ENCODE data around the gene CUEDC1. TPM values are rescaled to one million over a fixed set of nuclear protein-coding genes. Genes with fewer than 3 reads are reported as not detected.
"Not testable (repeated sequence)": the region's sequence is repeated elsewhere in the genome, so short reads cannot be mapped to it uniquely, and the experiment has no call there.

Gene CUEDC1
- total RNA-seq, 4 donors from 2014 or later: 31.2 to 43.9 (median 34.3) TPM

- peaks cover 49 to 52% of the 10 kb centered on the region in 2 donors for H3K4me1 ChIP-seq
- TF ChIP-seq, protein P1, sequence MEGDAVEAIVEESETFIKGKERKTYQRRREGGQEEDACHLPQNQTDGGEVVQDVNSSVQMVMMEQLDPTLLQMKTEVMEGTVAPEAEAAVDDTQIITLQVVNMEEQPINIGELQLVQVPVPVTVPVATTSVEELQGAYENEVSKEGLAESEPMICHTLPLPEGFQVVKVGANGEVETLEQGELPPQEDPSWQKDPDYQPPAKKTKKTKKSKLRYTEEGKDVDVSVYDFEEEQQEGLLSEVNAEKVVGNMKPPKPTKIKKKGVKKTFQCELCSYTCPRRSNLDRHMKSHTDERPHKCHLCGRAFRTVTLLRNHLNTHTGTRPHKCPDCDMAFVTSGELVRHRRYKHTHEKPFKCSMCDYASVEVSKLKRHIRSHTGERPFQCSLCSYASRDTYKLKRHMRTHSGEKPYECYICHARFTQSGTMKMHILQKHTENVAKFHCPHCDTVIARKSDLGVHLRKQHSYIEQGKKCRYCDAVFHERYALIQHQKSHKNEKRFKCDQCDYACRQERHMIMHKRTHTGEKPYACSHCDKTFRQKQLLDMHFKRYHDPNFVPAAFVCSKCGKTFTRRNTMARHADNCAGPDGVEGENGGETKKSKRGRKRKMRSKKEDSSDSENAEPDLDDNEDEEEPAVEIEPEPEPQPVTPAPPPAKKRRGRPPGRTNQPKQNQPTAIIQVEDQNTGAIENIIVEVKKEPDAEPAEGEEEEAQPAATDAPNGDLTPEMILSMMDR (IDR thresholded peaks at IDR 0.05 in 4 of 5, conservative IDR thresholded peaks at IDR 0.05 in 1 of 5): no peak
- TF ChIP-seq POLR2A (IDR thresholded peaks at IDR 0.05): peak in 1 of 2 donors; percentile 12
Measured at GRCh38 chr17:57852092-57852954, 102.9 kb downstream of the CUEDC1 start.

GRCh38 chr17:57849874-57850754 lies 105.1 kb downstream of the CUEDC1 start, which contains the start of gene MRPS23:
Gene MRPS23 (minus strand): TSS chr17:57850044. CDS start chr17:57850010, 34 bp downstream.
- TF ChIP-seq POLR2A (IDR thresholded peaks at IDR 0.05): peak; percentile 83 to 87
- TF ChIP-seq, protein P1 (IDR thresholded peaks at IDR 0.05 in 4 of 5, conservative IDR thresholded peaks at IDR 0.05 in 1 of 5): peak in 1 of 5 experiments; percentile 9
- Histone ChIP-seq H3K36me3 (peaks cover 0 to 3% of the 10 kb centered on the region in 2 donors), H3K27ac (peak within 1 kb of the TSS; percentile 91 to 98 (median 96)), H3K27me3 (no peaks in the 10 kb centered on the region), H3K4me3 (peak within 1 kb of the TSS; percentile 82 to 98 (median 88)), H3K9me3 (no peaks in the 10 kb centered on the region), H3K4me1 (peaks cover 52% of the 10 kb centered on the region in 2 donors)
- in situ Hi-C loops (cut with MboI; ENCODE audit: low sequenced_read_pairs in 4 of 4) (loop anchor here (10.0 to 25.0 kb wide), 3 partner anchors 237 to 613 kb away; partner anchors contain the start of gene DYNLL2 (in 1 of the 4)), intact Hi-C loops (cut with DNase I; ENCODE audit: low total_unique reads) (loop anchor here (1.0 to 5.0 kb wide), 4 partner anchors 139 to 765 kb away; partner anchors contain the start of genes AKAP1, DYNLL2, SRSF1 and VEZF1)
- DNase-seq (peak; percentile 98 to 99), ATAC-seq (peak; percentile 63 to 72)

More at GRCh38 chr17:57852092-57852954, 102.9 kb downstream of the CUEDC1 start:
- in situ Hi-C loops (cut with MboI; ENCODE audit: low sequenced_read_pairs in 4 of 4): loop anchor here in 2 of 4 donors (10.0 kb wide), 1 partner anchor 262 kb away; no protein-coding TSS in a partner anchor
- Histone ChIP-seq H3K27me3 (no peaks in the 10 kb centered on the region), H3K36me3 (no peaks in the 10 kb centered on the region), H3K27ac (peak overlapping the region; percentile 91 to 98 (median 96)), H3K9me3 (no peaks in the 10 kb centered on the region), H3K4me3 (peak overlapping the region in 3 of 4 donors; percentile 70 to 98 (median 90))
- intact Hi-C loops (cut with DNase I; ENCODE audit: low total_unique reads): loop anchor here (5.0 kb wide), 1 partner anchor 230 kb away; the partner anchor contains the start of gene DYNLL2
- DNase-seq (no peak), ATAC-seq (no peak)

DNA sequence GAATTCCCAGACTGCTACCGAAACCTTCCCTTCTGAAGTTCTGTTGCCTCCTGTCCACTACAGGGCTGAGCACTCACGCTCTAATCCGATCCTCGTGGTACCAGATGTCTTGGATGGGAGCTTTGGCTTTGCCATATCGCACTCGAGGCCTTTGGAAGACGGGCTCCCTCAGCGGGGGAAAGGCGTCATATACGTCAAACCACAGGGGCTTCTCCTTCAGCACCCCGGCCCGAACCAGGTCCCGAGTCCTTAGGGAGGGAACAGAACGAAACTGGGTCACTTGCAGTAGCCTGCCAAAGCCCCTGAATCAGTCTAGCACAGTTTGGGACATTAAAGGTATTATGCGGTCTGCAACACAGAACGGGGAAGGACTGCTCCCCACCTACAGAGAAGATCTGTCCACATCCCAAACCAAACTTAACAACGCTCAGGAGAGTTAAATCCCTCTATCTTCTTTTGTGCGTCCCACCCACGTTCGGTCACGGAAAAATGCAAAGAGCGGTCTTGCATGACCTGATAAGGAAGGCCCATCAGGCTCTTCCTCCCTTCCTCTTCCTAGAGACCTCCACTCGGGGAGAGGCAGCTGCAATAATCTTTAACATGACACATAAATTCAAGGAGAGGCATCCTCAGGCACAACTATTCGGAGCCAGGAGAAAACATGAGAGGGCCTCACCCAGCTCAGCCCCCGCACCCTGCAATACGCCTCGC lies 105.9 kb downstream of the CUEDC1 start:
- DNase-seq (no peak), ATAC-seq (peak in 1 of 2 donors; percentile 0)
- peak overlapping the region; percentile 91 to 98 (median 96) for H3K27ac ChIP-seq
- no peaks in the 10 kb centered on the region for H3K9me3 ChIP-seq
- TF ChIP-seq, protein P1 (IDR thresholded peaks at IDR 0.05 in 4 of 5, conservative IDR thresholded peaks at IDR 0.05 in 1 of 5): no peak
- no peak for TF ChIP-seq POLR2A (IDR thresholded peaks at IDR 0.05)
- H3K36me3 ChIP-seq: peaks cover 0 to 10% of the 10 kb centered on the region in 2 donors
- peaks cover 51 to 52% of the 10 kb centered on the region in 2 donors for H3K4me1 ChIP-seq
- in situ Hi-C loops (cut with MboI; ENCODE audit: low sequenced_read_pairs in 4 of 4): loop anchor here in 2 of 4 donors (25.0 kb wide), 2 partner anchors 238 to 612 kb away; partner anchors contain the start of gene DYNLL2 (in 1 of the 2)
- H3K27me3 ChIP-seq: no peaks in the 10 kb centered on the region
- peak overlapping the region; percentile 82 to 98 (median 88) for H3K4me3 ChIP-seq
- intact Hi-C loops (cut with DNase I; ENCODE audit: low total_unique reads): no loop called here

DNA sequence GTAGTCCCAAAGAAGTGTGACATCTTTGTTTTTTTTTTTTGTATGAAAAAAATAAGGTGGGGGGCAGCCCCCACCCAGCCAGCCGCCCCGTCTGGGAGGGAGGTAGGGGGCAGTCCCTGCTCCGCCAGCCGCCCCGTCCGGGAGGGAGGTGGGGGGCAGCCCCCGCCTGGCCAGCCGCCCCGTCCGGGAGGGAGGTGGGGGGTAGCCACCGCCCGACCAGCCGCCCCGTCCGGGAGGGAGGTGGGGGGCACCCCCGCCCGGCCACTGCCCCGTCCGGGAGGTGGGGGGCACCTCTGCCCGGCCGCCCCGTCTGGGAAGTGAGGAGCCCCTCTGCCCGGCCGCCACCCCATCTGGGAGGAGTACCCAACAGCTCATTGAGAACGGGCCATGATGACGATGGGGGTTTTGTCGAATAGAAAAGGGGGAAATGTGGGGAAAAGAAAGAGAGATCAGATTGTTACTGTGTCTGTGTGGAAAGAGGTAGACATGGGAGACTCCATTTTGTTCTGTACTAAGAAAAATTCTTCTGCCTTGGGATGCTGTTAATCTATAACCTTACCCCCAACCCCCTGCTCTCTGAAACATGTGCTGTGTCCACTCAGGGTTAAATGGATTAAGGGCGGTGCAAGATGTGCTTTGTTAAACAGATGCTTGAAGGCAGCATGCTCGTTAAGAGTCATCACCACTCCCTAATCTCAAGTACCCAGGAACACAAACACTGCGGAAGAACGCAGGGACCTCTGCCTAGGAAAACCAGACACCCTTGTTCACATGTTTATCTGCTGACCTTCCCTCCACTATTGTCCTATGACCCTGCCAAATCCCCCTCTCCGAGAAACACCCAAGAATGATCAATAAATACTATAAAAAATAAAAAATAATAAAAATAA lies 108.9 kb downstream of the CUEDC1 start:
- in situ Hi-C loops (cut with MboI; ENCODE audit: low sequenced_read_pairs in 4 of 4): loop anchor here in 2 of 4 donors (25.0 kb wide), 2 partner anchors 241 to 609 kb away; partner anchors contain the start of gene DYNLL2 (in 1 of the 2)
- intact Hi-C loops (cut with DNase I; ENCODE audit: low total_unique reads); H3K36me3 ChIP-seq; H3K9me3 ChIP-seq; H3K27me3 ChIP-seq; DNase-seq; ATAC-seq; H3K4me3 ChIP-seq: not testable (repeated sequence)
- Histone ChIP-seq H3K4me1 (peaks cover 25 to 30% of the 10 kb centered on the region in 2 donors), H3K27ac (peak overlapping the region in 1 of 4 donors; percentile 22)
